RWPE2 (cell line): ENCODE results near the gene SPPL2B.

Experiments used
- ATAC-seq: fragments of 200-7000 bp; cut with Tn5 transposase; 3 replicates; pipeline ENCODE4 v1.9.1; 2021; ENCODE audit warnings: low read depth
- DNase-seq: peaks from one replicate; pipeline ENCODE4 v3.0.0-alpha.2; 2020; ENCODE audit warnings: low spot score
- H3K27ac ChIP-seq: fragments of 450-650 bp; 2 replicates; pipeline ENCODE4 v1.5.1; 2017; ENCODE audit warnings: mild to moderate bottlenecking; ENCODE audit not compliant: poor library complexity, severe bottlenecking
- H3K27me3 ChIP-seq: fragments of 250-450 bp; sonication (Bioruptor Pico); 2 replicates; pipeline ENCODE4 v1.5.1; 2021; ENCODE audit warnings: mild to moderate bottlenecking, moderate library complexity; ENCODE audit not compliant: insufficient read depth, poor library complexity, severe bottlenecking
- H3K36me3 ChIP-seq: fragments of 250-450 bp; sonication (Bioruptor Pico); 2 replicates; pipeline ENCODE4 v1.5.1; 2020; ENCODE audit warnings: low read depth, mild to moderate bottlenecking, moderate library complexity
- H3K4me1 ChIP-seq: fragments of 250-450 bp; sonication (Bioruptor Pico); 2 replicates; pipeline ENCODE4 v1.5.1; 2021; ENCODE audit warnings: mild to moderate bottlenecking, moderate library complexity; ENCODE audit not compliant: insufficient read depth, poor library complexity, severe bottlenecking
- H3K4me3 ChIP-seq: fragments of 250-450 bp; sonication (Bioruptor Pico); 2 replicates; pipeline ENCODE4 v1.5.1; 2021; ENCODE audit warnings: mild to moderate bottlenecking, moderate library complexity; ENCODE audit not compliant: severe bottlenecking
- H3K9me3 ChIP-seq: fragments of 250-450 bp; sonication (Bioruptor Pico); 2 replicates; pipeline ENCODE4 v1.5.1; 2021; ENCODE audit warnings: mild to moderate bottlenecking, moderate library complexity; ENCODE audit not compliant: severe bottlenecking
- CTCF ChIP-seq: fragments of 450-650 bp; IDR thresholded peaks from one replicate; pipeline ENCODE4 v1.5.1; 2017; ENCODE audit warnings: mild to moderate bottlenecking, moderate library complexity; ENCODE audit not compliant: poor library complexity, severe bottlenecking

The SPPL2B gene

GRCh38 chr19:2337329-2337707, 8.8 kb downstream of the SPPL2B start:
- no peaks in the 10 kb centered on the region for H3K27me3 ChIP-seq
- no peak overlapping the region for H3K4me3 ChIP-seq
- ATAC-seq (no peak), DNase-seq (no peak)
- no peaks in the 10 kb centered on the region for H3K4me1 ChIP-seq
- no peaks in the 10 kb centered on the region for H3K9me3 ChIP-seq
- TF ChIP-seq CTCF = no peak
- H3K27ac ChIP-seq = no peak overlapping the region
- H3K36me3 ChIP-seq = 0 out of 2 replicates have a peak, but pooled peaks cover 3% of the 10 kb centered on the region

DNA sequence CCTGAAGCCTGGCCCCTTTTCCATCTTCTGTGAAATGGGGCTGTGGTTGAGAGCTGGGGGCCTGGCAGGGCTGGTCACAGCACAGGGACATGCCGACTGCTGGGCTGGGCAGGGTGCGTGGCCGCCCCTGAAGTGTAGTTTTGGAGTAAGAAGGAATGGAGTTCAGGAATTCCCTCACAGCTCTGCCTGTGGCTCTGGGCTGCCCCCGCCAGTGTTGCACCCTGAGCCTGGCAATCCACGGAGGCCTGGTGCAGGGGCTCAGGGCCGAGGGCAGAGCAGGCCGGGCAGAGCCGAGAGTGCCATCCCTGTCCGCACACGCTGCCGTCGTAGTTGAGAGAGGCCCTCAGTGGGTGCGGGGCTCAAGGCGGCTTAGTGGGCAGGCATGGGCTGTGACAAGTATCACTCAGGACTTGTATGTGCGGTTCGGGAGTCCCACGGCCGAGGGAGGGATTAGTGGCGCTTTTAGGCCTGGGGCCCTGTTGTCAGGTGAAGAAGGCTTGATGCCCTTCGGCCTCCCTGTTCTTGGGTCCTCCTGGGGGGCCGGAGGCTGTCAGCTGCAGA, 9.7 kb downstream of the SPPL2B start:
- no peaks in the 10 kb centered on the region for H3K9me3 ChIP-seq
- no peak overlapping the region for H3K27ac ChIP-seq
- ATAC-seq (no peak), DNase-seq (no peak)
- no peaks in the 10 kb centered on the region for H3K4me1 ChIP-seq
- 0 out of 2 replicates have a peak, but pooled peaks cover 3% of the 10 kb centered on the region for H3K36me3 ChIP-seq
- TF ChIP-seq CTCF = no peak
- no peak overlapping the region for H3K4me3 ChIP-seq
- no peaks in the 10 kb centered on the region for H3K27me3 ChIP-seq

DNA sequence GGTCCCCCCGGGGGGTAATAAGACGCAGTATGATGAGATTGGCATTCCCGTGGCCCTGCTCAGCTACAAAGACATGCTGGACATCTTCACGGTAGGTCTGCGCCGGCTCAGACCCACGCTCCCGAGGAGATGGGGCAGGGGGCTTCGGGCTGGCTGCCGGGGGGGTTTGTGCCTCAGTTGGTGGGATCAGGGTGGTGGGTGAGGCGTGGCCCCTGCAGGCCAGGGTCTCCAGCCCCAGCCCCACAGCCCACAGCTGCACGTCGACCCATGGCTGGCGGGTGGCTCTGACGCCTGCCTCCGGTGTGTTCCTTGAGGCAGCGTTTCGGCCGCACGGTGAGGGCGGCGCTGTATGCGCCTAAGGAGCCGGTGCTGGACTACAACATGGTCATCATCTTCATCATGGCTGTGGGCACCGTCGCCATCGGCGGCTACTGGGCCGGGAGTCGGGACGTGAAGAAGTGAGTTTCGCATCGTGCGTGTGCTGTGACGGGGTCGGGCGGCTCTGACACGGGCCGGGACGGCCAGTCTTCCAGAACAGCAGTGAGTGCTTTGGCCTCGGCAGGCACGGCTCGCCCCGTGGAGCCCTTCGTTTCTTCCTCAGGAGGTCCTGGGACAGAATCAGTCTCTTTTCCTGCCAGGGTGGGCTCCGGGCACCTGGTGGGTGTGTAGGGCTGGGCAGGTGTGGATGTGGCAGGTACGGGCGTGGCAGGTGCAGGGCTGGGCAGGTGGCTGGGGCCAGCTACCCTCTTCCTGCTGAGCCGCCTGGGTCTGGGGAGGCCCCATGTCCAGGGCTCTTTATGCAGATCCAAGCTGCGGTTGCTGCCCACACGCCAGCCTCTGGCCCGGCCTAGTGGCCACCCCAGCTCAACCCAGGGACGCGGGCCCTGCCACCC, 10.5 kb downstream of the SPPL2B start:
- Histone ChIP-seq H3K4me3 (no peak overlapping the region), H3K27me3 (no peaks in the 10 kb centered on the region), H3K27ac (no peak overlapping the region), H3K9me3 (no peaks in the 10 kb centered on the region), H3K4me1 (no peaks in the 10 kb centered on the region), H3K36me3 (0 out of 2 replicates have a peak, but pooled peaks cover 3% of the 10 kb centered on the region)
- ATAC-seq = no peak
- DNase-seq = no peak
- no peak for TF ChIP-seq CTCF

DNA sequence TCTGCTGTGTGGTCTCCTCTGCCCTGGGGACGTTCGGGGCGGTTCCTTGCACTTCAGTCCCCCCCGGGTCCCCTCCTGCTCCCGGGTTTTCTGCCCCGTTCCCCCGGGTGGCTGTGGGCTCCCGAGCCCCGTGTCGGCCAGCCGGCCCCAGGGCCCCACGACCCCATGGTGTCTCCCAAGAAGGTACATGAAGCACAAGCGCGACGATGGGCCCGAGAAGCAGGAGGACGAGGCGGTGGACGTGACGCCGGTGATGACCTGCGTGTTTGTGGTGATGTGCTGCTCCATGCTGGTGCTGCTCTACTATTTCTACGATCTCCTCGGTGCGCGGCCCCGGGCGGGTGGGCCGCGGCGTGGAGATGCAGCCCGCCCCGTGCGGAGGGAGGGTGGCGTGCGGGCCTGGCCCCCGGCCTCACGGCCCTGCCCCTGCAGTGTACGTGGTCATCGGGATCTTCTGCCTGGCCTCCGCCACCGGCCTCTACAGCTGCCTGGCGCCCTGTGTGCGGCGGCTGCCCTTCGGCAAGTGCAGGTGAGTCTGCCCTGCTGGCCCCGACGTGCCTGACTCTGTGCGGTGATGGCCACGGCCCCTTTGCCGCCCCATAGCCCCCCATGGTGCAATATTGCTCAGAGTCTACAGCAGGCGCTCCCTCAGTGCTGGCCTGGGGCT, 11.3 kb downstream of the SPPL2B start:
- Histone ChIP-seq H3K9me3 (no peaks in the 10 kb centered on the region), H3K36me3 (0 out of 2 replicates have a peak, but pooled peaks cover 3% of the 10 kb centered on the region), H3K27me3 (no peaks in the 10 kb centered on the region), H3K4me3 (no peak overlapping the region), H3K4me1 (no peaks in the 10 kb centered on the region), H3K27ac (no peak overlapping the region)
- DNase-seq (no peak), ATAC-seq (no peak)
- no peak for TF ChIP-seq CTCF
